HepG2 (cell line): ENCODE measurements around the gene DUSP8.

Experiments
- ADNP ChIP-seq: sonication (generic); formaldehyde crosslinking; IDR thresholded peaks from 2 replicates; pipeline ENCODE4 v1.4.0; 2020; ENCODE audit warnings: missing genetic modification reagents
- ARID3A ChIP-seq: IDR thresholded peaks from 2 replicates; pipeline ENCODE4 v1.6.1; 2012; ENCODE audit warnings: low read depth, low read length, improper control_type of control experiment
- ATRX ChIP-seq: sonication (generic); formaldehyde crosslinking; IDR thresholded peaks from 2 replicates; pipeline ENCODE4 v1.4.0; 2020; ENCODE audit warnings: missing genetic modification reagents, borderline replicate concordance
- BCL3 ChIP-seq: sonication (generic); formaldehyde crosslinking; IDR thresholded peaks from 2 replicates; pipeline ENCODE4 v1.5.1; 2020; ENCODE audit warnings: mild to moderate bottlenecking, missing genetic modification reagents, moderate library complexity
- CTCF ChIP-seq: sonication (generic); formaldehyde crosslinking; IDR thresholded peaks from 2 replicates; pipeline ENCODE4 v1.5.0; 2020; ENCODE audit warnings: mild to moderate bottlenecking, missing genetic modification reagents, moderate library complexity
- FOXA1 ChIP-seq, 2 experiments: fragments of 450-650 bp in 1 of 2; sonication (generic) in 1 of 2; formaldehyde crosslinking in 1 of 2; IDR thresholded peaks; 2 replicates each; pipeline versions ENCODE4 v1.4.0 to v1.6.1; 2016 to 2020; ENCODE audit warnings: missing genetic modification reagents in 1 of 2
- FOXK2 ChIP-seq: fragments of 450-650 bp; IDR thresholded peaks from 2 replicates; pipeline ENCODE4 v1.6.1; 2016
- GTF3A ChIP-seq: sonication (generic); formaldehyde crosslinking; conservative IDR thresholded peaks from 2 replicates; pipeline ENCODE4 v1.4.0; 2020; ENCODE audit warnings: mild to moderate bottlenecking, missing genetic modification reagents
- MYNN ChIP-seq: sonication (generic); formaldehyde crosslinking; IDR thresholded peaks from 2 replicates; pipeline ENCODE4 v1.4.0; 2020; ENCODE audit warnings: mild to moderate bottlenecking, low read depth, missing genetic modification reagents
- POLR2A ChIP-seq, 2 experiments: IDR thresholded peaks; 2 replicates each; pipeline ENCODE4 v1.6.1; 2011; ENCODE audit warnings: low read depth in 2 of 2, low read length in 2 of 2, mild to moderate bottlenecking in 1 of 2, moderate library complexity in 1 of 2; ENCODE audit not compliant: insufficient read depth in 1 of 2
- TCF7 ChIP-seq: sonication (generic); IDR thresholded peaks from 2 replicates; pipeline ENCODE4 v1.6.1; 2016; ENCODE audit warnings: antibody characterized with exemption, low read depth
- ZNF639 ChIP-seq: conservative IDR thresholded peaks from 2 replicates; pipeline ENCODE4 v1.6.1; 2018; ENCODE audit warnings: missing genetic modification reagents
- TF ChIP-seq, protein P1 (sequence below): sonication (generic); formaldehyde crosslinking; IDR thresholded peaks from 2 replicates; pipeline ENCODE4 v1.5.0; 2020; ENCODE audit warnings: missing genetic modification reagents, mild to moderate bottlenecking, borderline replicate concordance
- TF ChIP-seq, protein P2 (sequence below): sonication (generic); formaldehyde crosslinking; IDR thresholded peaks from 2 replicates; pipeline ENCODE4 v1.5.1; 2020; ENCODE audit warnings: mild to moderate bottlenecking, missing genetic modification reagents, moderate library complexity

GRCh38 chr11:1516273-1517067, 55.6 kb downstream of the DUSP8 start:
- TF ChIP-seq, protein P1, sequence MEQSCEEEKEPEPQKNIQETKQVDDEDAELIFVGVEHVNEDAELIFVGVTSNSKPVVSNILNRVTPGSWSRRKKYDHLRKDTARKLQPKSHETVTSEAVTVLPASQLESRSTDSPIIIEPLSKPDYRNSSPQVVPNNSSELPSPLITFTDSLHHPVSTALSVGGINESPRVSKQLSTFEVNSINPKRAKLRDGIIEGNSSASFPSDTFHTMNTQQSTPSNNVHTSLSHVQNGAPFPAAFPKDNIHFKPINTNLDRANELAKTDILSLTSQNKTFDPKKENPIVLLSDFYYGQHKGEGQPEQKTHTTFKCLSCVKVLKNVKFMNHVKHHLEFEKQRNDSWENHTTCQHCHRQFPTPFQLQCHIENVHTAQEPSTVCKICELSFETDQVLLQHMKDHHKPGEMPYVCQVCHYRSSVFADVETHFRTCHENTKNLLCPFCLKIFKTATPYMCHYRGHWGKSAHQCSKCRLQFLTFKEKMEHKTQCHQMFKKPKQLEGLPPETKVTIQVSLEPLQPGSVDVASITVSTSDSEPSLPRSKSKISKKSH = no peak
- no peak for TF ChIP-seq CTCF (CRISPR knock-in tag)
- TF ChIP-seq BCL3 = no peak
- no peak for TF ChIP-seq FOXA1 (IDR thresholded peaks at IDR 0.05)
- TF ChIP-seq FOXA1 (CRISPR knock-in tag; IDR thresholded peaks at IDR 0.05) = no peak
- TF ChIP-seq, protein P2, sequence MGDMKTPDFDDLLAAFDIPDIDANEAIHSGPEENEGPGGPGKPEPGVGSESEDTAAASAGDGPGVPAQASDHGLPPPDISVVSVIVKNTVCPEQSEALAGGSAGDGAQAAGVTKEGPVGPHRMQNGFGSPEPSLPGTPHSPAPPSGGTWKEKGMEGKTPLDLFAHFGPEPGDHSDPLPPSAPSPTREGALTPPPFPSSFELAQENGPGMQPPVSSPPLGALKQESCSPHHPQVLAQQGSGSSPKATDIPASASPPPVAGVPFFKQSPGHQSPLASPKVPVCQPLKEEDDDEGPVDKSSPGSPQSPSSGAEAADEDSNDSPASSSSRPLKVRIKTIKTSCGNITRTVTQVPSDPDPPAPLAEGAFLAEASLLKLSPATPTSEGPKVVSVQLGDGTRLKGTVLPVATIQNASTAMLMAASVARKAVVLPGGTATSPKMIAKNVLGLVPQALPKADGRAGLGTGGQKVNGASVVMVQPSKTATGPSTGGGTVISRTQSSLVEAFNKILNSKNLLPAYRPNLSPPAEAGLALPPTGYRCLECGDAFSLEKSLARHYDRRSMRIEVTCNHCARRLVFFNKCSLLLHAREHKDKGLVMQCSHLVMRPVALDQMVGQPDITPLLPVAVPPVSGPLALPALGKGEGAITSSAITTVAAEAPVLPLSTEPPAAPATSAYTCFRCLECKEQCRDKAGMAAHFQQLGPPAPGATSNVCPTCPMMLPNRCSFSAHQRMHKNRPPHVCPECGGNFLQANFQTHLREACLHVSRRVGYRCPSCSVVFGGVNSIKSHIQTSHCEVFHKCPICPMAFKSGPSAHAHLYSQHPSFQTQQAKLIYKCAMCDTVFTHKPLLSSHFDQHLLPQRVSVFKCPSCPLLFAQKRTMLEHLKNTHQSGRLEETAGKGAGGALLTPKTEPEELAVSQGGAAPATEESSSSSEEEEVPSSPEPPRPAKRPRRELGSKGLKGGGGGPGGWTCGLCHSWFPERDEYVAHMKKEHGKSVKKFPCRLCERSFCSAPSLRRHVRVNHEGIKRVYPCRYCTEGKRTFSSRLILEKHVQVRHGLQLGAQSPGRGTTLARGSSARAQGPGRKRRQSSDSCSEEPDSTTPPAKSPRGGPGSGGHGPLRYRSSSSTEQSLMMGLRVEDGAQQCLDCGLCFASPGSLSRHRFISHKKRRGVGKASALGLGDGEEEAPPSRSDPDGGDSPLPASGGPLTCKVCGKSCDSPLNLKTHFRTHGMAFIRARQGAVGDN (CRISPR knock-in tag) = no peak
- no peak for TF ChIP-seq GTF3A (CRISPR knock-in tag)
- no peak for TF ChIP-seq ADNP (CRISPR knock-in tag)
- TF ChIP-seq ARID3A = no peak
- no peak for TF ChIP-seq ZNF639 (CRISPR knock-in tag)
- TF ChIP-seq ATRX (CRISPR knock-in tag) = no peak
- no peak for TF ChIP-seq POLR2A (IDR thresholded peaks at IDR 0.05; ENCODE audit: insufficient read depth in 1 of 2, low read depth in 2 of 2, low read length in 2 of 2)
- no peak for TF ChIP-seq TCF7
- TF ChIP-seq FOXK2 = no peak
- no peak for TF ChIP-seq MYNN (CRISPR knock-in tag)
